ENCODE measurements around the gene VCAN. TPM values are rescaled to one million over a fixed set of nuclear protein-coding genes. Genes with fewer than 3 reads are reported as not detected.

Gene VCAN
- total and polyA plus RNA-seq, 2 donors (not counting 1 experiment from before 2014, with no cell fraction given): 2.0 TPM; not detected in 1

GRCh38 chr5:83551821-83552220 is 80.3 kb downstream of the VCAN start:
- Histone ChIP-seq H3K4me1 (ENCODE audit: control insufficient read depth in 2 of 2, insufficient read depth in 2 of 2, low read length in 2 of 2) (no peaks in the 10 kb centered on the region), H3K4me2 (replicated peaks; ENCODE audit: low read depth, low read length, poor library complexity, severe bottlenecking) (no peak overlapping the region), H3K79me2 (ENCODE audit: control insufficient read depth, insufficient read depth, low read length) (no peaks in the 10 kb centered on the region), H3K9ac (ENCODE audit: low read length) (no peak overlapping the region), H3K27ac (ENCODE audit: low read length in 2 of 2) (no peak overlapping the region), H4K20me1 (ENCODE audit: control insufficient read depth, insufficient read depth, low read length, poor library complexity, severe bottlenecking) (no peaks in the 10 kb centered on the region), H2AFZ (ENCODE audit: insufficient read depth, low read depth, low read length, poor library complexity, severe bottlenecking) (no peak overlapping the region), H3K36me3 (replicated peaks in 1 of 2; ENCODE audit: control extremely low read depth in 1 of 2, control insufficient read depth in 1 of 2, extremely low read depth in 1 of 2, insufficient read depth in 2 of 2, low read length in 1 of 2) (no peaks in the 10 kb centered on the region), H3K4me3 (ENCODE audit: control extremely low read depth in 1 of 5, extremely low read depth in 1 of 5, insufficient read depth in 1 of 5, low read depth in 2 of 5, low read length in 4 of 5) (no peak overlapping the region), H3K27me3 (replicated peaks in 1 of 4; ENCODE audit: control extremely low read depth in 1 of 4, control insufficient read depth in 3 of 4, insufficient read depth in 4 of 4, low read length in 3 of 4) (no peaks in the 10 kb centered on the region), H3K9me3 (ENCODE audit: control extremely low read depth in 1 of 3, control insufficient read depth in 2 of 3, insufficient read depth in 1 of 3, low read length in 2 of 3) (no peaks in the 10 kb centered on the region)
- TF ChIP-seq EZH2 (IDR thresholded peaks at IDR 0.05; ENCODE audit: borderline replicate concordance, insufficient read depth, low read depth, low read length, poor library complexity, severe bottlenecking): no peak
- no peak for TF ChIP-seq CTCF (IDR thresholded peaks at IDR 0.05)
- no peak overlapping the region for H3K27ac Mint-ChIP-seq
- H3K4me3 Mint-ChIP-seq: no peak overlapping the region
- no peaks in the 10 kb centered on the region for H3K9me3 Mint-ChIP-seq (ENCODE audit: insufficient read depth)
- ATAC-seq (ENCODE audit: low read depth): no peak
- POLR2A ChIA-PET: no interaction called here
- intact Hi-C loops (cut with micrococcal nuclease): no loop called here
- CTCF ChIA-PET: no interaction called here
- H3K4me1 Mint-ChIP-seq: no peaks in the 10 kb centered on the region
- no CpG with 5 or more reads among the region's 1 CpG for WGBS (ENCODE audit: insufficient coverage)
- no peaks in the 10 kb centered on the region for H3K27me3 Mint-ChIP-seq
- no peak for DNase-seq

- H3K27ac Mint-ChIP-seq: no peak overlapping the region
- Histone ChIP-seq H3K4me2 (replicated peaks; ENCODE audit: low read depth, low read length, poor library complexity, severe bottlenecking) (no peak overlapping the region), H3K27ac (ENCODE audit: low read length in 2 of 2) (no peak overlapping the region), H3K36me3 (replicated peaks in 1 of 2; ENCODE audit: control extremely low read depth in 1 of 2, control insufficient read depth in 1 of 2, extremely low read depth in 1 of 2, insufficient read depth in 2 of 2, low read length in 1 of 2) (no peaks in the 10 kb centered on the region), H3K4me3 (ENCODE audit: control extremely low read depth in 1 of 5, extremely low read depth in 1 of 5, insufficient read depth in 1 of 5, low read depth in 2 of 5, low read length in 4 of 5) (no peak overlapping the region), H3K27me3 (replicated peaks in 1 of 4; ENCODE audit: control extremely low read depth in 1 of 4, control insufficient read depth in 3 of 4, insufficient read depth in 4 of 4, low read length in 3 of 4) (no peaks in the 10 kb centered on the region), H3K4me1 (ENCODE audit: control insufficient read depth in 2 of 2, insufficient read depth in 2 of 2, low read length in 2 of 2) (no peaks in the 10 kb centered on the region), H2AFZ (ENCODE audit: insufficient read depth, low read depth, low read length, poor library complexity, severe bottlenecking) (no peak overlapping the region), H3K9ac (ENCODE audit: low read length) (no peak overlapping the region), H3K9me3 (ENCODE audit: control extremely low read depth in 1 of 3, control insufficient read depth in 2 of 3, insufficient read depth in 1 of 3, low read length in 2 of 3) (no peaks in the 10 kb centered on the region), H3K79me2 (ENCODE audit: control insufficient read depth, insufficient read depth, low read length) (no peaks in the 10 kb centered on the region), H4K20me1 (ENCODE audit: control insufficient read depth, insufficient read depth, low read length, poor library complexity, severe bottlenecking) (no peaks in the 10 kb centered on the region)
- POLR2A ChIA-PET: no interaction called here
- CTCF ChIA-PET: no interaction called here
- ATAC-seq (ENCODE audit: low read depth) (no peak), DNase-seq (no peak)
- no peak overlapping the region for H3K4me3 Mint-ChIP-seq
- H3K4me1 Mint-ChIP-seq: no peaks in the 10 kb centered on the region
- H3K27me3 Mint-ChIP-seq: no peaks in the 10 kb centered on the region
- no peak for TF ChIP-seq EZH2 (IDR thresholded peaks at IDR 0.05; ENCODE audit: borderline replicate concordance, insufficient read depth, low read depth, low read length, poor library complexity, severe bottlenecking)
- no peak for TF ChIP-seq CTCF (IDR thresholded peaks at IDR 0.05)
- no peaks in the 10 kb centered on the region for H3K9me3 Mint-ChIP-seq (ENCODE audit: insufficient read depth)
- intact Hi-C loops (cut with micrococcal nuclease): no loop called here
Measured at GRCh38 chr5:83552275-83552674, 80.7 kb downstream of the VCAN start.

All from B cell (primary cell).